Left renal pelvis (tissue), 4 donors: ENCODE results near the gene ADGRA1. TPM values are rescaled to one million over a fixed set of nuclear protein-coding genes. Genes with fewer than 3 reads are reported as not detected.
"Not testable (repeated sequence)": the region's sequence is repeated elsewhere in the genome, so short reads cannot be mapped to it uniquely, and the experiment has no call there.

Experiments
- DNase-seq, 4 donors: peaks; one replicate each; pipeline ENCODE4 v3.0.0-alpha.2; 2013; ENCODE audit warnings: low read depth in 4 of 4, low spot score in 3 of 4
- polyA plus RNA-seq, 4 donors: library from polyadenylated mRNA; unstranded; fragments of 120-200 nt; gene quantifications; one replicate each; pipeline ENCODE4 v1.2.1, GENCODE V29; 2013; ENCODE audit not compliant: insufficient read length in 4 of 4

The ADGRA1 gene
- polyA plus RNA-seq, 4 donors: 0.57 to 1.6 (median 1.2) TPM

DNA sequence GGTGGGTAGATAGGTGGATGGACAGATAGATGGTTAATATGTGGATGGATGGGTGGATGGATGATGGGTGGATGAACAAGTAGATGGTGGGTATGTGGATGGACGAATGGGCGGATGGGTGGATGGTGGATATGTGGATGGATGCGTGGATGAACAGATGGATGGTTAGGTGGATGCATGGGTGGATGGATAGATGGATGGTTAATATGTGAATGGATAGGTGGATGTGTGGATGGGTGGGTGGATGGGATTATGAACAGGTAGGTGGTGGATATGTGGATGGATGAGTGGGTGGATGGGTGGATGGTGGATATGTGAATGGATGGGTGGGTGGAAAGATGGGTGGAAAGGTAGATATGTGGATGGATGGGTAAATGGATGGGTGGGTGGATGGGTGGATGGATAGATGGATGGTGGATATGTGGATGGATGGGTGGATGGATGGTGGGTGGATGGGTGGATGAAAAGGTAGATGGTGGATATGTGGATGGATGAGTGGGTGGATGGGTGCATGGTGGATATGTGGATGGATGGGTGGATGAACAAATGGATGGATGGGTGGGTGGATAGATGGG is 87.1 kb downstream of the ADGRA1 start:
- no peak for DNase-seq

DNA sequence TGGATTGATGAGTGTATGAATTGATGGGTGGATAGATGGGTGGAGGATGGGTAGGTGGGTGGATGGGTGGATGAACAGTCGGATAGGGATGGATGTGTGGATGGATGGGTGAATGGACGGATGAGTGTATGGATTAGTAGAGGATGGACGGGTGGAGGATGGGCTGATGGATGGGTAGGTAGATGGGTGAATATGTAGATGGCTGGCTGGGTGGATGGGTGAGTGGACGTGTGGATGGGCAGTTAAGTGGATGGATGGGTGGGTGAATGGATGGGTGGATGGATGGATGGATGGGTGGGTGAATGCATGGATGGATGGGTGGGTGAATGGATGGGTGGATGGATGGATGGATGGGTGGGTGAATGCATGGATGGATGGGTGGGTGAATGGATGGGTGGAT is 87.9 kb downstream of the ADGRA1 start:
- not testable (repeated sequence) for DNase-seq

DNA sequence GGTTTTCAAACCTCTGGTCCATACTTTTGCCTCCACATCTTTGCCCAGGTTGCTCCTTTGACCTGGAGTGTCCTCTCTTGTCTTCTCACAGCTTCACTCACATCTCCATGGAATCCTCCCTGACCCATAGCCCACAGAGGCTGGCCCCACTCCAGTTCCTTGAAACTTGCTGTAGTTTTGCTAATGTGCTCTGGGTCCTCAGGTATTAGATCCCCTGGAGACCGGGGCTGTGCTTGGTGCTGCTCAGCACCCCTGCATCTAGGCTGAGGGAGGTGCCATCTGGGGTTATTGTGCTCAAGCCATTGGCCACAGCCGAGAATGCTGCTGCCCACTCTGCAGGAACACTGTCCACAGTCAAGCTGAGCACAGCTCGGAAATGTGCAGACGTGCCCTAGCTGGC is 88.8 kb downstream of the ADGRA1 start:
- no peak for DNase-seq

DNA sequence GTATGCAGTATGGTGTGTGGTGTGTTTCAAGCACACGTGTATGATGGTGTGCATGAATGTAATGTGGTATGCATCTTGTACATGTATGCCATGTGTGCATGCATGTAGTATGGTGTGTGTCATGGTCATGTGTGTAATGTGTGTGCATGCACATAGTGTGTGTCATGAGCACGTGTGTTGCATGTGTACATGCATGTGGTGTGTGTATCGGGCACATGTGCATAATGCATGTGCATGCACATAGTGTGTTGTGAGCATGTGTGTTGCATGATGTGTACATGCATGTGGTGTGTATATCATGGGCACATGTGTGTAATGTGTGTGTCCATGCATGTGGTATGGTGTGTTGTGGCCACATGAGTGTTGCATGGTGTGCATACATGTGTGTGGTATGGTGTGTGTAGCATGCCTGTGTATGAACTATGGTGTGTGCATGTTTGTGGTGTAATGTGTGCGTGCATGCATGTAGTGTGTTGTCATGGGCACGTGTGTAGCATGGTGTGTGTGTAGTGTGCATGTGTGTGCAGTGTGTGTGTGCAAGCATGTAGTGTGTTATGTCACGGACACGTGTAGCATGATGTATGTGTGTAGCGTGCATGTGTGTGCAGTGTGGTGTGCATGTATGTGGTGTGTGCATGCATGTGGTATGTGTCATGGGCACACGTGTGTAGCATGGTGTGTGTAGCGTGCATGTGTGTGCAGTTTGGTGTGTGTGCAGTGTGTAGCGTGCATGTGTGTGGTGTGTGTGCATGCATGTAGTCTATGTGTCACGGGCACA is 89.8 kb downstream of the ADGRA1 start:
- DNase-seq: no peak

DNA sequence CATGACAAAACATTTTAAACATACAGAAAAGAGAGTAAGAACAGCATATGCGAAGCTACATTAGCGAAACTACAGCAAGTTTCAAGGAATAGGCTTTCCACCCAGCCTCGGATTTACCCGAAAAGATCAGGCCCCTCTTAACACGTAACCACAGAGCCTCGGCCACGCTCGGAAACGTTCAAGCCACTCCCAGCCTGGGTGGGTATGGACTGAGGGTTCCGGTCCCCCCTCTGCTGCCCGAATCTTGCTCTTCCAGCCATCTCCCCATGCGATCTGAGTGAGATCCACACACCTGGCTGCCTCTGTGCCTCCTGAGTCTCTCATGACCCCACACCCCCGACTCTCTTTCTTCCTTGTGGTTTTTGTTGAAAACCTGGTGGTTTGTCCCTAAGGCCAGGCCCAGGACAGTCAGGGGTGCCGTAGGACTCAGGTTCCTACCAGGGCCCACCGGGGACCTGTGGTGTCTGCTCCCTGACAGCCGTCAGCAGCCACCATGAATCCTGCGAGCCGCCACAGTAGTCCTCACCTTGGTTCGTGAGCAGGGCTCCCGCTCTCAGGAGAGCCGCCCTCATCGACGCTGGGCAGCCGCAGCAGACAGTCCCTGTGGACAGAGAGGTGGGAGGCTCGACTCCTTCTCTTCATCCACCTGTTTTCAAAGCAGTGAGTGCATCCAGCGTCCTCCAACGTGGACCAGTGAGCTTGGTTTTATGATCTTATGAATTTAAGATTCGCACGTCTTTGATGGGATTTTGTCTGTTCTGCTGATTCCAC is 90.8 kb downstream of the ADGRA1 start:
- DNase-seq: no peak

DNA sequence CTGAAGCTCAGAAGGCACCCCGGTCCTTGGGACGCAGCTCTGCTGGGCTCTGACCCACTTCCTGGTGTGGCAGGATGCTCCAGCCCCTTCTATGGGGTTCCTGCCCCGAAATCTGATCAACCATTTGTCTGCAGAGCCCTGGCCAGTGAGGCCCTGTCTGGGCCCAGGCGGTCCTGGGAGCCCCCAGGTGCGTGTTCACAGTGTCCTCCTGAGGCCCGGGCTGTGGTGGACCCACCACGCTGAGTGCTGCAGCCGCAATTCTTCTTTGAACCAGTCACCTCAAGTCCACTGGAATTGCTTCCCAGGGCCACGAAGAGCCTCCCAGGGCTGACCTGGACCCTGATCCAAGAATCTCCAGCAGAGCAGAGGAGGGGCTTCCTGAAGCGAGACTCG is 91.4 kb downstream of the ADGRA1 start:
- no peak for DNase-seq

DNA sequence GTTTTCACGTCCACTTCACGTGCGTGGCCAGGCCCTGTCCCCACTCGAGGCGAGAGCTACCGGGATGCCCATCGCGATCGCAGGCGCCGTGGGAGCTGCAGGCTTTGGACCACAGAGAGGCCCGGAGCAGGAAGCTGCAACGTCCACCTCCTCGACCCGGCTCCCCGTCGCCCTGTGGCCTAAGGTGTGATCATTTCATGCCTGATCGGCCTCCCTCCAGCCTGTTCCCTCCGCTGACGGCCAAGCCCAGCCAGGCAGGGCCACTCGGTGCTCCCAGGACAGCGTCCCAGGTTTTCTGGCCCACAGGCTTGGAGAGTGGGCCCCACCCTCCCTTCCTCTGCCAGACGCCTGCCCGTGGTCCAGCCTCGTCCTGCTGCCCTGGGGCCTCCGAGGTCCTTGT is 91.9 kb downstream of the ADGRA1 start:
- DNase-seq: no peak

DNA sequence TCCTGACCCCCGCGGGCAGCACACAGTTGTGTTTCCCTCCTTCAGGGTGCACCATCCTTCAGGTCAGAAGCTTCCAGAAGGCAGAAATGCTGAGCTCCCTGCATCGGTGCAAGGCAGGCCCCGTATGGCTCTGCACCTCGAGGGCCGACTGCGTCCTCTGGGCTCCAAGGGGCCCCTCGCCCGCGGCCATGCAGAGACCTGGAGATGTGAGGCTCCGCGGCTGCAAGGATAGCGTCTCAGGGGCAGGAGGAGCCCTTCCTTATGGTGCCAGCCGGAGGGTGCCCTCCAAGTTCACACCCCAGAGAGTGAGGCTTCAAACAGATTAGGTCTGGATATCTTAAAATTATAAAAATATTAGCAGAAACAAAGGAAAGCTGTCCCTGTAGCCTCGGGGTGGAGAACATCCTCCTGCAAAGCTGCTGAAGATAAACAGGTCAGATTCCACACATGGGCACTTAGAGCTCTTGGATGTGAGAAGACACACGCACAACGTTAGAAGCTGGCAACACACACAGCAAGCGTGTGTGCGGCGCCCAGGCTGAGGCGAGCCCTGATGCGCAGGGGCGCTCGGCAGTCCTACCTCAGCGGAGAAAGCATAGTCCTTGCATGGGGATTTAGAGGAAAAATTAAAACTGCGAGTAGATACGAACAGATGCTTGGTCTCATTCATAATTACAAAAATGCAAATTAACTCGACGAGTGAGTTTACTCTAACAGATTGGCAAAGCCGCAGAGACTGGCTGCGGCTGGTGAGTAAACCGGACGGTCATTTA is 92.7 kb downstream of the ADGRA1 start:
- DNase-seq: no peak

DNA sequence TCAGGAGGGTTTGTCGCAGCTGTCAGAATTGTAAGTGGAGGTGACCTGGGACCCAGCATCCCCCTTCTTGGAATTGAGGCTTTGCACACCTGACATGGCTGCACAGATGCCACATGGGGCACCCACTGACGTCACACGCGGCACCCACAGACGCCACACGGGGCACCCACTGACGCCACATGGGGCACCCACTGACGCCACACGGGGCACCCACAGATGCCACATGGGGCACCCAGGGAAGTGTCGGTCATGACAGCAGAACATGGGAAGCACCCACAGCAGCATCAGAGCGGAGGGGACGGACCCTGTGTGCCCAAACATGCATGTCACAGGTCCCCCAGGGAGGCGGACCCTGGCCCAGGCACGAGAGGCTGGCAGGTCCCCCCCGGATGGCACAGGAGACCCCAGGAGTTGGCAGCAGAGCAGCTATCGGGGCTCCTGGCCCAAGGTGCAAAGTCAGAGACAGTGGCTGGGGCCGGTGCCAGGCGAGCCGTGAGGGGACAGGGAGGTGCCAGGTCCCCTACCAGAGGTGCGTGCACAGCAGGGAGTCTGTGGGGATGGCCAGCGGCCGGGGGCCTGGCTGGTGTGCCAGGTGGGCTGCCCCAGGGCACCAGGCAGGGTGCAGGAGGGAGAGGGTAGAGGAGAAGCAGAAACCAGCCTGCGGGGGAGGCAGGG is 93.4 kb downstream of the ADGRA1 start:
- no peak for DNase-seq

Other genes with a start within 250 kb of the ADGRA1 start
- gene CFAP46, start 145.4 kb upstream of the ADGRA1 start, polyA plus RNA-seq: 10 to 100 TPM in 2 of 4 donors, 1 to 10 TPM in 2; 1.2 to 10.6 (median 8.3) TPM
- 1 to 10 TPM; 2.5 to 10.0 (median 6.9) TPM for gene KNDC1, start 72.3 kb downstream of the ADGRA1 start, polyA plus RNA-seq
- under 1 TPM in 1 of 4 donors, not detected in 3; 0.12 TPM for gene UTF1, start 142.3 kb downstream of the ADGRA1 start, polyA plus RNA-seq
- gene VENTX, start 149.9 kb downstream of the ADGRA1 start, polyA plus RNA-seq: under 1 TPM; 0.10 to 0.34 (median 0.23) TPM
- 1 to 10 TPM in 3 of 4 donors, under 1 TPM in 1; 0.99 to 5.0 (median 2.1) TPM for gene ADAM8, start 188.9 kb downstream of the ADGRA1 start, polyA plus RNA-seq
- gene TUBGCP2, start 220.9 kb downstream of the ADGRA1 start, polyA plus RNA-seq: 10 to 100 TPM; 45.5 to 81.2 (median 55.8) TPM
- 10 to 100 TPM; 33.9 to 41.4 (median 38.0) TPM for gene ZNF511, start 221.0 kb downstream of the ADGRA1 start, polyA plus RNA-seq
- under 1 TPM in 2 of 4 donors, not detected in 2; 0.24 to 0.59 TPM for gene CALY, start 249.0 kb downstream of the ADGRA1 start, polyA plus RNA-seq